Measurements from ENCODE around the gene FAP. TPM values are rescaled to one million over a fixed set of nuclear protein-coding genes. Genes with fewer than 3 reads are reported as not detected.

The FAP gene
- total RNA-seq, 1 experiment from 2014 or later: not detected

GRCh38 chr2:162215162-162215561 lies 28.1 kb downstream of the FAP start:
- intact Hi-C loops (cut with micrococcal nuclease; ENCODE audit: unreplicated experiment): no loop called here
- POLR2A ChIA-PET (ENCODE audit: unreplicated experiment): no interaction called here
- no peaks in the 10 kb centered on the region for H3K9me3 ChIP-seq (ENCODE audit: insufficient read depth, low read depth)
- BruUV-seq (replicated peaks): no TSS peak
- no peak for DNase-seq
- no peaks in the 10 kb centered on the region for H3K4me1 ChIP-seq (replicated peaks; ENCODE audit: insufficient read depth)
- no peaks in the 10 kb centered on the region for H3K36me3 ChIP-seq (ENCODE audit: low read depth)
- H4K20me1 ChIP-seq (ENCODE audit: insufficient read depth): no peaks in the 10 kb centered on the region
- H3K27ac ChIP-seq: no peak overlapping the region
- no peak overlapping the region for H3K4me2 ChIP-seq
- no peak overlapping the region for H3K4me3 ChIP-seq
- H3F3A ChIP-seq (ENCODE audit: insufficient read depth, low read depth): no peaks in the 10 kb centered on the region
- CTCF ChIA-PET: no interaction called here
- no peak overlapping the region for H2AFZ ChIP-seq
- no peaks in the 10 kb centered on the region for H3K27me3 ChIP-seq (ENCODE audit: insufficient read depth, low read depth)
- H3K9me2 ChIP-seq (ENCODE audit: insufficient read depth): no peaks in the 10 kb centered on the region
- H3K79me2 ChIP-seq (ENCODE audit: low read depth): no peaks in the 10 kb centered on the region
- TF ChIP-seq EZH2 (IDR thresholded peaks at IDR 0.05; ENCODE audit: low read depth): no peak
- TF ChIP-seq, protein P1, sequence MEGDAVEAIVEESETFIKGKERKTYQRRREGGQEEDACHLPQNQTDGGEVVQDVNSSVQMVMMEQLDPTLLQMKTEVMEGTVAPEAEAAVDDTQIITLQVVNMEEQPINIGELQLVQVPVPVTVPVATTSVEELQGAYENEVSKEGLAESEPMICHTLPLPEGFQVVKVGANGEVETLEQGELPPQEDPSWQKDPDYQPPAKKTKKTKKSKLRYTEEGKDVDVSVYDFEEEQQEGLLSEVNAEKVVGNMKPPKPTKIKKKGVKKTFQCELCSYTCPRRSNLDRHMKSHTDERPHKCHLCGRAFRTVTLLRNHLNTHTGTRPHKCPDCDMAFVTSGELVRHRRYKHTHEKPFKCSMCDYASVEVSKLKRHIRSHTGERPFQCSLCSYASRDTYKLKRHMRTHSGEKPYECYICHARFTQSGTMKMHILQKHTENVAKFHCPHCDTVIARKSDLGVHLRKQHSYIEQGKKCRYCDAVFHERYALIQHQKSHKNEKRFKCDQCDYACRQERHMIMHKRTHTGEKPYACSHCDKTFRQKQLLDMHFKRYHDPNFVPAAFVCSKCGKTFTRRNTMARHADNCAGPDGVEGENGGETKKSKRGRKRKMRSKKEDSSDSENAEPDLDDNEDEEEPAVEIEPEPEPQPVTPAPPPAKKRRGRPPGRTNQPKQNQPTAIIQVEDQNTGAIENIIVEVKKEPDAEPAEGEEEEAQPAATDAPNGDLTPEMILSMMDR (conservative IDR thresholded peaks at IDR 0.05): no peak

DNA sequence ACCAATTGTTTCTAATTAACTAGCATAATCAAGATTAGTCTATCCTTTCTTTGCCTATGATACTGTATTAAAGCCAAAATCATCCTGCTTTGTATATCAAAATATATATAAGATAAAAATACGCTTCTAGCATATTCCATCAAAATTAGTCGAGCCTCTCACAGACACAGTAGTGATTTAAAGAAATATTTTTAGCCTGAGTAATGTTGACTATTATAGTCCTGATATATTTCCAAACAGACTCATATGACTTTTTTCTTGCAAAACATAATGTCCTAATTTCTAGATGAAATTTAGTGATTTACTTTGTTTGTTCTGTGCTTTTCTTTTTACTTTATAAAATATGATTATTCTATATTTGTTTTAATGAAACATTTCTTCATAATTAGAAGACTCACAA lies 30.9 kb downstream of the FAP start:
- Histone ChIP-seq H3K4me3 (no peak overlapping the region), H3K27me3 (ENCODE audit: insufficient read depth, low read depth) (no peaks in the 10 kb centered on the region), H3K79me2 (ENCODE audit: low read depth) (no peaks in the 10 kb centered on the region), H4K20me1 (ENCODE audit: insufficient read depth) (no peaks in the 10 kb centered on the region), H3K9me2 (ENCODE audit: insufficient read depth) (no peaks in the 10 kb centered on the region), H3F3A (ENCODE audit: insufficient read depth, low read depth) (no peaks in the 10 kb centered on the region), H3K9me3 (ENCODE audit: insufficient read depth, low read depth) (no peaks in the 10 kb centered on the region), H3K27ac (no peak overlapping the region), H3K4me1 (replicated peaks; ENCODE audit: insufficient read depth) (no peaks in the 10 kb centered on the region), H2AFZ (no peak overlapping the region), H3K4me2 (no peak overlapping the region), H3K36me3 (ENCODE audit: low read depth) (no peaks in the 10 kb centered on the region)
- intact Hi-C loops (cut with micrococcal nuclease; ENCODE audit: unreplicated experiment): no loop called here
- DNase-seq: no peak
- ChIA-PET CTCF (no interaction called here), POLR2A (ENCODE audit: unreplicated experiment) (no interaction called here)
- TF ChIP-seq EZH2 (IDR thresholded peaks at IDR 0.05; ENCODE audit: low read depth): no peak
- TF ChIP-seq, protein P1 (conservative IDR thresholded peaks at IDR 0.05): no peak
- BruUV-seq (replicated peaks): no TSS peak

DNA sequence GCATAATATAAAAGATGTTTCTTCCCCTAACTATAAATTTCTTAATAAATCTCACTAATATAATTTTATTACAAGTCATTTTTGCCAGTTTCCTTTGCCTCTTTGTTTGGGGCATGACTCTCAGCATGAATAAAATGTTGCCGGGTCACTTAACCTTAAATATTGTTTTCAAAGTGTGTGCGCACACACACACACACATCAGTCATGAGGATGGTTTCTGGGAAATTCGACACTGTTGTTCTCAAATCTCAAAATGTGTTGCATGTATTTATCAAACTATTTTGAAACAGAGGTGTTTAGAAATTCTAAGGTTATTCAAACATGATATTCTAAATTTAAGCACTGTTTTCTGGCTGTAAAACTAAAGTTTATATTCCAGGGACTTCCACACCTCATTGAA lies 31.5 kb downstream of the FAP start:
- no peak for DNase-seq
- no peak overlapping the region for H3K4me2 ChIP-seq
- POLR2A ChIA-PET (ENCODE audit: unreplicated experiment): no interaction called here
- no peaks in the 10 kb centered on the region for H3K79me2 ChIP-seq (ENCODE audit: low read depth)
- H3K9me3 ChIP-seq (ENCODE audit: insufficient read depth, low read depth): no peaks in the 10 kb centered on the region
- no peaks in the 10 kb centered on the region for H3F3A ChIP-seq (ENCODE audit: insufficient read depth, low read depth)
- no peak for TF ChIP-seq EZH2 (IDR thresholded peaks at IDR 0.05; ENCODE audit: low read depth)
- TF ChIP-seq, protein P1 (conservative IDR thresholded peaks at IDR 0.05): no peak
- no peak overlapping the region for H3K27ac ChIP-seq
- H2AFZ ChIP-seq: no peak overlapping the region
- H3K27me3 ChIP-seq (ENCODE audit: insufficient read depth, low read depth): no peaks in the 10 kb centered on the region
- no TSS peak for BruUV-seq (replicated peaks)
- CTCF ChIA-PET: no interaction called here
- no peak overlapping the region for H3K4me3 ChIP-seq
- H3K4me1 ChIP-seq (replicated peaks; ENCODE audit: insufficient read depth): no peaks in the 10 kb centered on the region
- no peaks in the 10 kb centered on the region for H3K36me3 ChIP-seq (ENCODE audit: low read depth)
- no peaks in the 10 kb centered on the region for H3K9me2 ChIP-seq (ENCODE audit: insufficient read depth)
- no peaks in the 10 kb centered on the region for H4K20me1 ChIP-seq (ENCODE audit: insufficient read depth)
- intact Hi-C loops (cut with micrococcal nuclease; ENCODE audit: unreplicated experiment): no loop called here

Measured in PC-9 (cell line).